GM18870 (cell line): ENCODE results near the gene SPOCK1.
A peak's percentile ranks its signal among the peaks of the same experiment; 100 is the strongest.
"Not testable (repeated sequence)": the region's sequence is repeated elsewhere in the genome, so short reads cannot be mapped to it uniquely, and the experiment has no call there.

Experiments used
- ATAC-seq: cut with Tn5 transposase; IDR thresholded peaks from one replicate; pipeline ENCODE4 v1.9.1; 2021; ENCODE audit warnings: moderate library complexity; ENCODE audit not compliant: unreplicated experiment

The SPOCK1 gene

GRCh38 chr5:137269946-137270345 lies 229.2 kb downstream of the SPOCK1 start:
- ATAC-seq = no peak

DNA sequence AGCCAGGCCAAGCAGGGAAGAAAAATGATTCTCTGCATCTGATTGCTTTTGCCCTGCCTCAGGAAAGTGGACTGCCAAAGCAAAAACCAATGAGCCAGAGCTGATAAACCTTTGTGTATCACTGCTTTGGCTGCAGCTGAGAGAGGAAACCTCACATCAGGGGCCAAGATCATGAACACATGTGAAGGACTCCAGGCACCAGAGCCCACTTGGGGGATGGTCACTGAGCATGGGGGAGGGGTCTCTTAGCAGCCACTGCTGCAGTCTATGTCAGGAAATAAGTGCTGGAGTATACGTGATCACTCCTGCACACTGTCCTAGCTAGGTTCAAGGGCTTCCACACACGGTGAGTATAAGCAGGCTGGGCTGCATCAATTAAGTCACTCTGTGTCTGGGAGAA lies 229.9 kb downstream of the SPOCK1 start:
- ATAC-seq = no peak

DNA sequence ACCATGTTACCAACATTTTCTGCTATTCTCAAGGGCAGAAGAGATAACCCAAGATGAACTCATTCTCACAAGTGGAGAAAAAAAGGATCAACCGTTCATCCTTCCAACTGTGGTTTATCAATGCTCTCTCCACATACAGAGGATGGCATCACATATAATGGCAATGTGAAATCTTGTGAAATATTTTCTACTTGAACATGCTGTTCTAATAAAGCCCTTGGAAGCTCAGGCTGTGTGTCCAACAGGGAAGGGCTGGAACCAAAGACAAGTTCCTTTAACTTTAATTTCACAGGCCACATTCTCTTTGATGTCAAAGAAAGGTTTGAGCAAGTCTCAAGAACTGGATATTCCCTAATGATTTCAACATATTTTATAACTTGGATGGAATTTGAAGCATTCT lies 230.5 kb downstream of the SPOCK1 start:
- no peak for ATAC-seq

DNA sequence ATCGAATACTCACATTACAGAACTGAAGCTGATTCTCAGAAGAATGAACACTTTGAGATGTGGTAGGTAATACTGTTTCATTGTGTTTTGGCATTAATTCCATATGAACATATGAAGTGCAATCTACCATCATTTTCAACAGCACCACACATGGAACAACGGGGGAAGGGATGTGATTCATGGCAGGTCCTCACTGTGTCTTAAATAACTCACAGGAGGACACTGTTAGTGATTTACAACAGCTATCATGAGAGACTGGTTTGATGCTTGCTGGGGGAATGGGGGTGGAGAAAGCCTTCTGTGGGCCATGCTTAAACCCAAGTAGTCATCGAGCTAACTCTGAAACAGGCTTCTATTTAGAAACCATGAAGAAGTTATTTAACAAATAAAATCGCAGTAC lies 232.9 kb downstream of the SPOCK1 start:
- ATAC-seq = no peak

- ATAC-seq = no peak
These were observed 233.7 kb downstream of the SPOCK1 start for GRCh38 chr5:137265457-137265856.

DNA sequence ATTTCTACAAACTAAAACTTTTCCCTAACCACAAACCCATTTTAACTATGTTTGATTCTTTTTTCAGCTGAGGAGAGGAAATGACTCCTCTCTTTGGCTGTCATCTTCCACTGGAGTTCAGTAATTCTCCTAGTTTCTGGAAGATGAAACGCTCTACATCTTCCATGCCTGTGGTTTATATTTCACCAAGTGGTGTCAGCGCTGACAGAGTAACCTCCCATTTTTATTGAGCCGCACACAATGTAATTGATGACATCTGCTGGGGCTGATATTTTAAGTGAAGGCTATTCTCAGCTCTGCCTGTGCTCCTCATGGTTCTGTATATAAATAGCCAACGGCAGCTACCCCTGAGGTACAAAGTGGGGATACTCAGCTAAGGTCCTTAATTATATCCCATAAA lies 234.6 kb downstream of the SPOCK1 start:
- no peak for ATAC-seq

- ATAC-seq = no peak
These were observed 235.1 kb downstream of the SPOCK1 start for GRCh38 chr5:137264041-137264440.

- no peak for ATAC-seq
These were observed 235.6 kb downstream of the SPOCK1 start for GRCh38 chr5:137263371-137264005.

DNA sequence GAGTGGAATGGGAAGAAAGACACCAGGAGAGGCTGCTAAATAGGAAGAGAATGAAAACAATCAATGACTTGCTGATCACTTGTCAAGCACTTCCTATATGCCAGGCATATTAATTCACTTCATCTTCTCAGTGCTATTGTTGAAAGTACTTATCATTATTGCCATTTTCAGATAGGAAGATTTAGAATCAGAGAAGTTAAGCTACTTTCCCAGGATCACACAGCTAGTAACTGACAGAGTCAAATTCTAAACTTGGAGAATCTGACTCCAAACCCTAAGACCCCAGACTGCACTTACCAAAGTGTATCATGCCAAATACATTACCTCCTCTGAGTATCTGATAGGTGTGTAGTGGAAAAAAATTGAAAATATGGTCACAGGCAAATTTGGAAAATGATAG lies 236.3 kb downstream of the SPOCK1 start:
- no peak for ATAC-seq

DNA sequence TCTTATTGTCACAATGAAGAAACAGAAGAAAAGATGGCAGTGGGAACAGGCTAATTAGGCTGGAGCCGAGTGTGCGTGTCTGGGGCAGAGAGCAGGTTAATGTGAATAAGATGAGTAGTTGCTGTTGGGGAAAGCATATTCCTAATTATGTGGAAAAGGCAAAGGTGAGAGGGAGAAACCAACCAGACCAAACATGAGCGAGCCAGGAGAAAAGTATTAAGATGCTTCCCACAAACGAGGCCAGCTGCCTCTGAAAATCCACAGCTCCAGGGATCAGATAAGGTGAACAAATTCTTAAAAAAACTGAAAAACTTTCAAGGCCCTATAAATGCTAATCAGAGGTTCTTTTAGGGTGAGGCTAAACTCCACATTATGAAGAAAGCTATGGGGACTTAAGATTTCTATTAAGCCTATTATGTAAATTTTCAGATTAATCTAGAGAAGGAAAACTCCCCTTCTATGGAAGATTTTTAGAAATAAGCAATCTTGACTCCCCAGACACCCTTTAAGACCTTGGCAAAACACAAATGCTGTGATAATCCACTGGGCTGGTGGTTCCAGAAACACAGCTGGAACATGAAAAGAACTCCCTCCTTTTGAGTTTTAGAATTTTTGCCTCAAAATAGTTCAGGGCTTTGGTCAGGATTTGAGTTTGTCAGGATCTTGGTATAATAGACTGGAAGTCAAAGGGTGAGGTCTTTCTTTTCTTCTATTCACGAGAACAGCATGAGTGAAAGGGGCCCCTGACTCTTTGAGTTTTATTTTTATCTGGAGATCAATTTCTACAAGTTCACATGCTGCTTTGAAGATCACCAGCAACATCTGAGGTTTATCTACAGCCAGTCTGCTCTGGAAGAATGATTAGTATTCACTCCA lies 238.1 kb downstream of the SPOCK1 start:
- no peak for ATAC-seq

DNA sequence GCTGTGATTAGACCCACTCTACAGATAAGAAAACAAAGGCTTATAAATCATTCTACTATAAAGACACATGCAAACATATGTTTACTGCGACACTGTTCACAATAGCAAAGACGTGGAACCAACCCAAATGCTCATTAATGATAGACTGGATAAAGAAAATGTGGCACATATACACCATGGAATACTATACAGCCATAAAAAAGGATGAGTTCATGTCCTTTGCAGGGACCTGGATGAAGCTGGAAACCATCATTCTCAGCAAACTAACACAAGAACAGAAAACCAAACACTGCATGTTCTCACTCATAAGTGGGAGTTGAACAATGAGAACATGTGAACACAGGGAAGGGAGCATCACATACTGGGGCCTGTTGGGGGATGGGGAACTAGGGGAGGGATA lies 240.0 kb downstream of the SPOCK1 start:
- not testable (repeated sequence) for ATAC-seq

DNA sequence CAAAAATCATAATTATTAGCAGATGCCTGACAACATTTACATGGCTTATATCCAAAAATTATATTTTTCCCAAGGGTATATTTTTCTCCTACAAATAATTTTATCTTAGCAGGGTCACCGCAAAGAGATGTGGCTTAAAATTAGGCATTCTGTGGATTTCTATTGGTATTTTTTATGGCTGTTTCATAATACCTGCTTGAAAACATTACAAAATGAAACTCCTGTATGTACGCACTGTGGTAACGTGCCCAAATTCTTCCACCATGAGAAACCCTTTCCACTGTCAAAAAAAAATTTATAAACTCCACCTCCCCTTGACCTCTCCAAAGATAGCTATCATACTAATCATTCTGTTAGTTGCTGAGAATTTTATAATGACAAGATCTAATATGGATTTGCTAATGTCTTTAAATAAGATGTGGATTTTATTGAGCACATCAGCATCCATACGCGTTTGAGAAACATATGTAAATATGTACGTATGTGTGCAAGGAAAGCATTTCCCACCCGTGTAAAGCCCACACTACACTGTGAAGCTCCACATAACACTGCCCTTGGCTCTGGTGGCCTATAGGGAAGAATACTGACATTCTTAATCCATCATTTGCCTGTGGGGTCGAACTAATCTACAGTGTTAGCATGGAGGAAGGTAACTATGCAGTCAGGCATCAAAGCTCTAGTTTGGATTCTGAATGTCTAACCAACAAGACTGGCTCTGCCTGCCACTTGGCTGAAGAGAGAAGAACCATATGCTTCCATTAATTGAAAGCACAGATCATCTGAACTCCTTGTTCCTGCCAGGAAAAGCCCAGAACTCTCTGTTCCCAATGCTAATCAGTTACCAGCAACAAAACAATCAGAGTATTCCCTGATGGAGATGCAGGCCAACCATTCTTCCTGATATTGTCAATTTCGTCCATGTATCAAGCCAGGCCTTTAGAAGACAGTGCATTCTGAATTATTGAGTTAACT lies 244.7 kb downstream of the SPOCK1 start:
- no peak for ATAC-seq

DNA sequence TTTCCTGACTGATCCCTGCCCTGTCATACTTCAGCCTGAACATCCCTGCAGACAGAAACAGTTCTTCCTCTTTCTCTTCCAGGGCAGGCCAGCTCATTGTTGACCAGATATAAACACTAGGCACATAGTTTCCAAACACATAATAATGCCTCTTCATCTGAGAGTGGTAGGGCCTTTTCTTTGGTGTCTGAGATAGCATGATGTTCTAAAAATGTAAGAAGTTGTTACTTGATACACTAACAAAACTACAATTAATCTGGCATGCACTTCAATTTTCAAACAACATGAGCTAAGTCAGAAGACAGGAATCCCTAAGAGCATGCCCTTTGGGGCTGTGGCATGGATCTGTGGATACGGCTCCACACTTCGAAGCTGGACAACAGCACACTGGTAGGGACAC lies 246.6 kb downstream of the SPOCK1 start:
- no peak for ATAC-seq

DNA sequence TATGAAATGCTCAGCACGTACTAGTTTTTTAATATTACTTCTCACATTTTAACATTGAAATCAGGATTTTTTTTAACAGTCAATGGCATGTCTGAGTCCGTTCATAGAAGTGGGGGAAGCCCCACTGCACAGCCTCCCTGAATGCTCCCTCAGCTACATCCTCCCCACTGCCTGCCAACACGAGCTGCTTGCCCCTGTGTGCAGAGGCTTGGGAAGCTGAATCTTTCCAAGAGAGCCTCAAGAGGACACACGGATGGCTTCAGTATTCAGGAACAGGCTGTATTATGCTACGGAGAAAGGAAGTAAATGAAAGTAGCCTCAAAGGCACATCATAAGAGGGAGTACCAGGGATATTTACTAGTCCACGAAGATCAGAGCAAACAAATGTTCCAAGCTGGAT lies 248.7 kb downstream of the SPOCK1 start:
- ATAC-seq = no peak

- no peak for ATAC-seq
These were observed 250.6 kb downstream of the SPOCK1 start for GRCh38 chr5:137248527-137248926.

GRCh38 chr5:137245438-137245837 lies 253.7 kb downstream of the SPOCK1 start:
- no peak for ATAC-seq

- ATAC-seq = no peak
These were observed 258.8 kb downstream of the SPOCK1 start for GRCh38 chr5:137240285-137240684.

- ATAC-seq = no peak
These were observed 262.1 kb downstream of the SPOCK1 start for GRCh38 chr5:137236849-137237507.

GRCh38 chr5:137236252-137236651 lies 262.9 kb downstream of the SPOCK1 start:
- no peak for ATAC-seq

DNA sequence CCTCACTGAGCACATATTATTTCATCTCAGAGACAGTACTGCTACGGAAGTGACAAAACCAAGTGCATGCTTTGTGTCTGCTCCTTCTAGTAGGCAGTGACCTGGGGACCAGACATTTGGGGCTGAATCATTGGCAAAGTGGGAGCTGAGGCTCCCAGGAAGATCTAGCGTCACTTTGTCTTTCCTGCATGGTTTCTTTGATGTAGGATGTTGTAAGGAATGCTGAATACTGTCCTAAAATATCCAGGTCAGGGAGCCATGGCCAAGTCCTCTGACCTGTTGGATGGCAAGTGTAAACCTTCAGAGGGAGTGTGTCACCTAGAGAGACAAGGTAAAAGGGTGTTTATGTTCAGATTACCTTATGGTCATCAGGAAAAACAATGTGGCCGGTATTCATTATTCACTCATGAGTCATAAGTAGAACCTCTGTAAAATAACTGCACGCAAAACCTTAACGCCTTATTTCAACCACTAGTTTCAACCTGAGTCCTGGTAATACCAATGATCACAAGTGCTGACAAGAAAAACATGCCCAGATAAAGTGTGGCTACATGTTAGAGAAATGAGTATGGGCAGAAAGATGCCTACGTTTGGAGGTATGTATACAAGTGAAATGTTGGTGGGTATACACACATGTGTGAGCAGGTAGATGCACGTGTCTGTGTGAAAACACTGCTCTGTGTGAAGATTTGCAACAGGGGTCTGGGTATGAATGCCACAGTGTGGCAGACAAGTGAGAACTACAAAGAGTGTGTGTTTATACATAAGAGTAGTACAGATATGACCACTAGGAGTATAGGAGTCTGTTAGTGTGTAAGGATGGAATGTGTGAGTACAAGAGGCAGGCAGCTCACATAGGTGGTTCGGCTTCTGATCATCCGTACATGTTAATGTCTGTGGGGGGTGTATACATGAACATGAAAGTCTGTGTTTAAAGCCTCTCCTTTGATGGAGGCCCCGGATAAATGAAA lies 263.9 kb downstream of the SPOCK1 start:
- peak; percentile 59 for ATAC-seq
